Liver (tissue), 9 donors: ENCODE data around the gene HS1BP3. TPM values are rescaled to one million over a fixed set of nuclear protein-coding genes. Genes with fewer than 3 reads are reported as not detected.
A peak's percentile ranks its signal among the peaks of the same experiment; 100 is the strongest.

Experiments
- DNase-seq: peaks from one replicate; pipeline ENCODE4 v3.0.0-alpha.2; 2017; ENCODE audit warnings: low spot score
- H3K27ac ChIP-seq, 2 donors: one replicate each; pipeline ENCODE4 v1.7.0; 2013; ENCODE audit warnings: inconsistent platforms in 2 of 2, low read length in 2 of 2, control low read depth in 1 of 2, low read depth in 1 of 2, mild to moderate bottlenecking in 1 of 2
- H3K27me3 ChIP-seq, 4 donors: one replicate each; pipeline versions ENCODE4 v1.6.1 to v1.7.0; 2013; ENCODE audit warnings: low read length in 3 of 4, inconsistent platforms in 1 of 4, mild to moderate bottlenecking in 1 of 4, moderate library complexity in 1 of 4; ENCODE audit not compliant: control insufficient read depth in 4 of 4, insufficient read depth in 4 of 4
- H3K36me3 ChIP-seq, 4 donors: one replicate each; pipeline versions ENCODE4 v1.6.1 to v1.7.0; 2013; ENCODE audit warnings: low read length in 3 of 4, mild to moderate bottlenecking in 3 of 4, low read depth in 1 of 4, moderate library complexity in 1 of 4; ENCODE audit not compliant: control insufficient read depth in 4 of 4, insufficient read depth in 3 of 4
- H3K4me1 ChIP-seq, 4 donors: one replicate each; pipeline versions ENCODE4 v1.6.1 to v1.7.0; 2013; ENCODE audit warnings: low read length in 3 of 4, mild to moderate bottlenecking in 3 of 4, moderate library complexity in 1 of 4; ENCODE audit not compliant: control insufficient read depth in 4 of 4, insufficient read depth in 4 of 4
- H3K4me3 ChIP-seq, 3 donors: one replicate each; pipeline versions ENCODE4 v1.6.1 to v1.7.0; 2013; ENCODE audit warnings: low read length in 3 of 3, control low read depth in 1 of 3, low read depth in 1 of 3, mild to moderate bottlenecking in 1 of 3
- H3K9ac ChIP-seq, 2 donors: one replicate each; pipeline ENCODE4 v1.7.0; 2013; ENCODE audit warnings: low read length in 2 of 2, mild to moderate bottlenecking in 2 of 2, moderate library complexity in 2 of 2, control low read depth in 1 of 2, low read depth in 1 of 2
- H3K9me3 ChIP-seq, 4 donors: one replicate each; pipeline versions ENCODE4 v1.6.1 to v1.7.0; 2013; ENCODE audit warnings: low read length in 3 of 4; ENCODE audit not compliant: control insufficient read depth in 4 of 4
- ATF3 ChIP-seq: IDR thresholded peaks from 2 replicates; pipeline ENCODE4 v1.6.1; 2016; ENCODE audit warnings: antibody characterized with exemption
- EGR1 ChIP-seq, 2 donors: IDR thresholded peaks; 2 replicates each; pipeline ENCODE4 v1.6.1; 2016 to 2018; ENCODE audit warnings: antibody characterized with exemption in 2 of 2, low read depth in 2 of 2
- FOXA1 ChIP-seq: IDR thresholded peaks from 2 replicates; pipeline ENCODE4 v1.6.1; 2016; ENCODE audit warnings: antibody characterized with exemption
- FOXA2 ChIP-seq: IDR thresholded peaks from 2 replicates; pipeline ENCODE4 v1.6.1; 2016; ENCODE audit warnings: antibody characterized with exemption
- GABPA ChIP-seq, 2 donors: IDR thresholded peaks in 1 of 2; conservative IDR thresholded peaks in 1 of 2; 2 replicates each; pipeline ENCODE4 v1.6.1; 2016; ENCODE audit warnings: antibody characterized with exemption in 2 of 2, mild to moderate bottlenecking in 1 of 2, moderate library complexity in 1 of 2
- HNF4A ChIP-seq, 2 donors: conservative IDR thresholded peaks; 2 replicates each; pipeline ENCODE4 v1.6.1; 2016; ENCODE audit warnings: antibody characterized with exemption in 2 of 2, mild to moderate bottlenecking in 2 of 2
- HNF4G ChIP-seq: IDR thresholded peaks from 2 replicates; pipeline ENCODE4 v1.6.1; 2016; ENCODE audit warnings: antibody characterized with exemption
- JUND ChIP-seq, 2 donors: IDR thresholded peaks; 2 replicates each; pipeline ENCODE4 v1.6.1; 2016; ENCODE audit warnings: antibody characterized with exemption in 2 of 2
- NR2F2 ChIP-seq: IDR thresholded peaks from 2 replicates; pipeline ENCODE4 v1.6.1; 2016; ENCODE audit warnings: antibody characterized with exemption
- RAD21 ChIP-seq, 2 donors: IDR thresholded peaks; 2 replicates each; pipeline ENCODE4 v1.6.1; 2016; ENCODE audit warnings: antibody characterized with exemption in 2 of 2, mild to moderate bottlenecking in 2 of 2
- RXRA ChIP-seq, 2 donors: IDR thresholded peaks; 2 replicates each; pipeline ENCODE4 v1.6.1; 2017 to 2018; ENCODE audit warnings: antibody characterized with exemption in 2 of 2, mild to moderate bottlenecking in 1 of 2
- SP1 ChIP-seq: IDR thresholded peaks from 2 replicates; pipeline ENCODE4 v1.6.1; 2018; ENCODE audit warnings: antibody characterized with exemption, mild to moderate bottlenecking
- TAF1 ChIP-seq: conservative IDR thresholded peaks from 2 replicates; pipeline ENCODE4 v1.6.1; 2016; ENCODE audit warnings: antibody characterized with exemption, mild to moderate bottlenecking
- YY1 ChIP-seq: IDR thresholded peaks from 2 replicates; pipeline ENCODE4 v1.6.1; 2016; ENCODE audit warnings: antibody characterized with exemption, mild to moderate bottlenecking
- ZBTB33 ChIP-seq: IDR thresholded peaks from 2 replicates; pipeline ENCODE4 v1.6.1; 2016; ENCODE audit warnings: antibody characterized with exemption
- WGBS: extraction: QIAGEN DNeasy Blood & Tissue Kit; methylation state at CpG from one replicate; pipeline ENCODE4 v1.1.7; 2013; 5-methylcytosine and 5-hydroxymethylcytosine counted together
- polyA plus RNA-seq, 2 donors: library from polyadenylated mRNA; stranded (reverse) in 1 of 2; unstranded in 1 of 2; fragments of 200-250 nt in 1 of 2; fragments of >200 nt in 1 of 2; fragmentation: Nextera tagmentation in 1 of 2; extraction: Ambion mirVana in 1 of 2; gene quantifications; one replicate each; pipeline versions ENCODE4 v1.2.1 to v1.2.3, GENCODE V29; 2013 to 2015
- total RNA-seq, 2 donors: library from RNA; depleted of rRNA; stranded (reverse); fragments of >200 nt; gene quantifications; one replicate each; pipeline ENCODE4 v1.2.3, GENCODE V29; 2014
- TF ChIP-seq, protein P1 (sequence below): IDR thresholded peaks from 2 replicates; pipeline ENCODE4 v1.6.1; 2016; ENCODE audit warnings: antibody characterized with exemption, mild to moderate bottlenecking
- TF ChIP-seq, protein P2 (sequence below): fragments of 150-350 bp; IDR thresholded peaks from 2 replicates; pipeline ENCODE4 v1.5.1; 2017; ENCODE audit warnings: improper control_type of control experiment, low read depth, low read length; ENCODE audit not compliant: missing input control
- TF ChIP-seq, protein P3 (sequence below): IDR thresholded peaks from 2 replicates; pipeline ENCODE4 v1.6.1; 2016; ENCODE audit warnings: antibody characterized with exemption
- donor health status: healthy.
- donor health status: healthy.
- donor health status: healthy.
- donor health status: healthy.
- donor health status: healthy.

HS1BP3 gene
- total and polyA plus RNA-seq, 4 donors = 7.7 to 15.4 (median 10.9) TPM

DNA sequence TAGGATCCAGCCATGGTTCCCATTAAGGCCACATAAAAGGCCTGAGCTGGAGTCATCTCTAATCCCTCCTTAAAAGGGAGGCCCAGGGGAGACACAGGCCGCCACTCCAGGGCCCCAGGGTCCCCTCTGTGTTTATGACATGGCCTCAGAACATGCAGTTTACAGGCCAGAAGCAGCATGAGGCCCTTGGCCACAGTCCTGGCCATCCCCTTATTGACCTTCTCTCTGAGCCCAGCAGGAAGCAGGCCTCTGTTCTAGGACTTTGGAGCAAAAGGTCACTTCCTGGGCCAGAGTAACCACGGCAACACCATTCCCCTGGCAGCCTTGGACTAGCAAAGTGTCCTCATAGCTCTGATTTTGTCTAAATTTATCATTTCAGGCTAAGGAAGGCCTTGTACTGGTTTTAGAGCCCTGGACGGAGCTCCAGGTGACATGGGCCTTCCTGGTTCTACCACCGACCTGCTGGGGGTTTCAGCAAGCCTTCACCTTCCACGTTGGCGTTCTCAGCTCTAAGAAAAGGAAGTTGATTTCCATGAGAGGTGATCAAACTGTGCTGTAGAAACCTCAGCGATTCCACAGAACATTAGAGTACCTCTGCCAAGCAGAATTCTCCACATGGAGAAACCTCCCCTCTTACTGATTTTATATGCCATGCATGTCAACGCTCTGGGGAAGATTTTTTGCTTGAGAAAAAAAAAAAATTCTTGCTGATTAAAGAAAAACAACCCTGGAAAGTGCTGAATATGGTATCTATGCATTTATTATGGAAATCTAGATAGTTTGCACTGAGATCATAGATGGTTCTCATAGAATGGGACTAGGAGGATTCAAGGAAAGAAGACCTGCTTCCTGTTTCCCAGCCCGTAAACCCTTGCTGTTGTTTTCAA is 53.7 kb downstream of the HS1BP3 start:
- no peaks in the 10 kb centered on the region for H3K36me3 ChIP-seq
- peak; percentile 62 for DNase-seq
- no peaks in the 10 kb centered on the region for H3K9me3 ChIP-seq
- H3K4me1 ChIP-seq = peaks cover 54 to 80% (median 67%) of the 10 kb centered on the region in 4 donors
- 16% methylated on average over 9 of the region's 9 CpGs for WGBS
- H3K9ac ChIP-seq = peak overlapping the region in 1 of 2 donors; percentile 80
- H3K27ac ChIP-seq = peak overlapping the region; percentile 82 to 85
- TF ChIP-seq ATF3 (peak; percentile 87), TAF1 (peak; percentile 62), YY1 (peak; percentile 64), NR2F2 (peak; percentile 100), FOXA2 (peak; percentile 96), RAD21 (IDR thresholded peaks at IDR 0.05) (peak; percentile 60 to 72), JUND (IDR thresholded peaks at IDR 0.05) (peak; percentile 83 to 89), RXRA (IDR thresholded peaks at IDR 0.05) (peak; percentile 99), ZBTB33 (peak; percentile 76), GABPA (IDR thresholded peaks at IDR 0.05 in 1 of 2, conservative IDR thresholded peaks at IDR 0.05 in 1 of 2) (peak; percentile 71 to 90), FOXA1 (peak; percentile 91), EGR1 (IDR thresholded peaks at IDR 0.05; ENCODE audit: low read depth in 2 of 2) (peak; percentile 60 to 91), SP1 (peak; percentile 100), HNF4G (peak; percentile 99), HNF4A (conservative IDR thresholded peaks at IDR 0.05) (peak; percentile 99 to 100)
- TF ChIP-seq, protein P1, sequence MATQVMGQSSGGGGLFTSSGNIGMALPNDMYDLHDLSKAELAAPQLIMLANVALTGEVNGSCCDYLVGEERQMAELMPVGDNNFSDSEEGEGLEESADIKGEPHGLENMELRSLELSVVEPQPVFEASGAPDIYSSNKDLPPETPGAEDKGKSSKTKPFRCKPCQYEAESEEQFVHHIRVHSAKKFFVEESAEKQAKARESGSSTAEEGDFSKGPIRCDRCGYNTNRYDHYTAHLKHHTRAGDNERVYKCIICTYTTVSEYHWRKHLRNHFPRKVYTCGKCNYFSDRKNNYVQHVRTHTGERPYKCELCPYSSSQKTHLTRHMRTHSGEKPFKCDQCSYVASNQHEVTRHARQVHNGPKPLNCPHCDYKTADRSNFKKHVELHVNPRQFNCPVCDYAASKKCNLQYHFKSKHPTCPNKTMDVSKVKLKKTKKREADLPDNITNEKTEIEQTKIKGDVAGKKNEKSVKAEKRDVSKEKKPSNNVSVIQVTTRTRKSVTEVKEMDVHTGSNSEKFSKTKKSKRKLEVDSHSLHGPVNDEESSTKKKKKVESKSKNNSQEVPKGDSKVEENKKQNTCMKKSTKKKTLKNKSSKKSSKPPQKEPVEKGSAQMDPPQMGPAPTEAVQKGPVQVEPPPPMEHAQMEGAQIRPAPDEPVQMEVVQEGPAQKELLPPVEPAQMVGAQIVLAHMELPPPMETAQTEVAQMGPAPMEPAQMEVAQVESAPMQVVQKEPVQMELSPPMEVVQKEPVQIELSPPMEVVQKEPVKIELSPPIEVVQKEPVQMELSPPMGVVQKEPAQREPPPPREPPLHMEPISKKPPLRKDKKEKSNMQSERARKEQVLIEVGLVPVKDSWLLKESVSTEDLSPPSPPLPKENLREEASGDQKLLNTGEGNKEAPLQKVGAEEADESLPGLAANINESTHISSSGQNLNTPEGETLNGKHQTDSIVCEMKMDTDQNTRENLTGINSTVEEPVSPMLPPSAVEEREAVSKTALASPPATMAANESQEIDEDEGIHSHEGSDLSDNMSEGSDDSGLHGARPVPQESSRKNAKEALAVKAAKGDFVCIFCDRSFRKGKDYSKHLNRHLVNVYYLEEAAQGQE = peak; percentile 79
- TF ChIP-seq, protein P2, sequence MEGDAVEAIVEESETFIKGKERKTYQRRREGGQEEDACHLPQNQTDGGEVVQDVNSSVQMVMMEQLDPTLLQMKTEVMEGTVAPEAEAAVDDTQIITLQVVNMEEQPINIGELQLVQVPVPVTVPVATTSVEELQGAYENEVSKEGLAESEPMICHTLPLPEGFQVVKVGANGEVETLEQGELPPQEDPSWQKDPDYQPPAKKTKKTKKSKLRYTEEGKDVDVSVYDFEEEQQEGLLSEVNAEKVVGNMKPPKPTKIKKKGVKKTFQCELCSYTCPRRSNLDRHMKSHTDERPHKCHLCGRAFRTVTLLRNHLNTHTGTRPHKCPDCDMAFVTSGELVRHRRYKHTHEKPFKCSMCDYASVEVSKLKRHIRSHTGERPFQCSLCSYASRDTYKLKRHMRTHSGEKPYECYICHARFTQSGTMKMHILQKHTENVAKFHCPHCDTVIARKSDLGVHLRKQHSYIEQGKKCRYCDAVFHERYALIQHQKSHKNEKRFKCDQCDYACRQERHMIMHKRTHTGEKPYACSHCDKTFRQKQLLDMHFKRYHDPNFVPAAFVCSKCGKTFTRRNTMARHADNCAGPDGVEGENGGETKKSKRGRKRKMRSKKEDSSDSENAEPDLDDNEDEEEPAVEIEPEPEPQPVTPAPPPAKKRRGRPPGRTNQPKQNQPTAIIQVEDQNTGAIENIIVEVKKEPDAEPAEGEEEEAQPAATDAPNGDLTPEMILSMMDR = no peak
- TF ChIP-seq, protein P3, sequence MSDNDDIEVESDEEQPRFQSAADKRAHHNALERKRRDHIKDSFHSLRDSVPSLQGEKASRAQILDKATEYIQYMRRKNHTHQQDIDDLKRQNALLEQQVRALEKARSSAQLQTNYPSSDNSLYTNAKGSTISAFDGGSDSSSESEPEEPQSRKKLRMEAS = peak; percentile 99
- peak overlapping the region in 1 of 3 donors; percentile 1 for H3K4me3 ChIP-seq
- no peaks in the 10 kb centered on the region for H3K27me3 ChIP-seq
